GM21360 (cell line): Measurements from ENCODE around the gene GALNT11.

ENCODE experiments used
- ATAC-seq: cut with Tn5 transposase; IDR thresholded peaks from one replicate; pipeline ENCODE4 v1.9.1; 2021; ENCODE audit warnings: mild to moderate bottlenecking, moderate library complexity; ENCODE audit not compliant: unreplicated experiment

Gene GALNT11

GRCh38 chr7:152144557-152145245 is 119.2 kb downstream of the GALNT11 start:
- ATAC-seq: no peak

DNA sequence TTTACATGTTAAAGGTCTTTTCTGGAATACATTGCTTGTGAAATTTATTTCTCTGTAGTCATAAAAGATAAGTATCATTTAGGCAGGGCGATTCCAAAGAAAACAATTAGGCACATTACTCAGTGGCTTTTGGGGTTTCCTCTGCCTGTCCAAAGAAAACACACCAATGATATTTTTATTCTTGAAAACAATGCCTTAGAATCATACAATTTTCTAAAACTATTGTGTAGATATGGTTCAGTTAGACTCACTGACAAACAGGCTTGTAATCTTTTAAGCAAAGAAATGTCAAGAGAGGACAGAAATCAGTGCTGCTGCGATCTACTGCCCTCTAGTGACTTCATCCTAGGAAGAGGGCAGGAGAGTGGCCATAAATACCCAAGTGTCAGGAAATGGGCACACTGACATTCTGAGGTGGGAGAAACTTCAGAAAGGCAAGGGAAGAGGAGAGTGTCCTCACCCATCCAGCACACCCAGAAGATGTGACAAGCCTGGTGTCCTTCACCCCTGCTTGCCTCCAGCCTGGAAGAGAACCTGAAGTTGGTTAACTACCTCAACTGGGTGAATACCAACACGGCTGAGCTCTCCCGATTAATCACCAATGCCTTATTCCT is 120.5 kb downstream of the GALNT11 start:
- no peak for ATAC-seq

DNA sequence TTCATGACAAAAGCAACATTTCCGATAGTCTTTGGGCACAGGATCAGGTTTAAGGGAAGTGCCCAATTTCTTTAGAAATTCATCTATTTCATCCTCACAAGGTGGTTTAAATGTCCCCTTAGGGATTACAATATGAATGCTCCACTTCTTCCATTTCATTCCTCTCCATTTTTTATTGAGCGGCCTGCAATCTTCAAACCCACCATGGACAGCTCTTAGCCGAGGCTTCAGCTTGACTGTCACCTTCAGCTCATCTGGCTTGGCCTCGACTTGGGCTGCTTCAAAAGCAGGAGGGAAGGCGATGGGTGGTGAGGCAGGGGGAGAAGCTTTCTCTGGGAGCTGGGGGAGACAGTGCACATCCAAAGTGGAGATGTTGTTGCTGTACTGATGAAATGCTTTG is 123.2 kb downstream of the GALNT11 start:
- no peak for ATAC-seq

DNA sequence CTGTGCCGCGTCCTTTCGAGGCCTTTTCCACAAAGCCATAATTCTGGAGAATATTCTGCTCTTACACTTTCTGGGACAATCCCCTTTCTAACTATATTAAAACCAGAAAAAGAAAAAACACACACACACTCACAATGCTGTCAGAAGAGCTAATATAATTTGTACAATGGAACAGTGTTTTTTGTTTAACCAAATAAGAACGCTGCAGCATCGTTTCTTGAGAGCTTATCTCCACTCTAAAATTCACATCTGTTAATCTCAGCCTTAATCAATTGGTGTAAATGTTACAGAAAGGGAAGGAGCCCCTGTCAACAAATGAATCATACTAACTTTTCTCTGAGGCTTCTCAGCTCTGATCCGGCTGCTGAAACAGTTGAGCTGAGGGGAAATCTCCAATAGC is 123.9 kb downstream of the GALNT11 start:
- ATAC-seq: no peak

DNA sequence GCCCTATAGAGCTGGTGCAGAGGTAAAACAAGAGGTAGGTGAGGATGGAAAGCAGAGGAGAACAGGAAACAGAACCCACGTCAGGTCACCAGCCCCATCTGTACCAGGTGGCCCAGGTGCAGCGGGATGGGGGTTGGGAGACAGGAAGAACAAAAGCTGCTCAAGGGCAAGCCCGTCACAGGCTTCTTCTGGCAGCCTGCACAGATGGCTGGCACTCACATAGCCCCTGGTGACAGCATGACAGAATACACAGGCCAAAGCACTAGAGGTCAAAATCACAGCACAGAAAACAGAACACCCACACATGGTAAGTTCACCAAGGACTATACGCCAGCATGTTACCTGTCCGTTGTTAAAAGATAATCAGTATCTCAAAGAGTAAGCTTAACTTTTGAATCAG is 126.8 kb downstream of the GALNT11 start:
- ATAC-seq: no peak

DNA sequence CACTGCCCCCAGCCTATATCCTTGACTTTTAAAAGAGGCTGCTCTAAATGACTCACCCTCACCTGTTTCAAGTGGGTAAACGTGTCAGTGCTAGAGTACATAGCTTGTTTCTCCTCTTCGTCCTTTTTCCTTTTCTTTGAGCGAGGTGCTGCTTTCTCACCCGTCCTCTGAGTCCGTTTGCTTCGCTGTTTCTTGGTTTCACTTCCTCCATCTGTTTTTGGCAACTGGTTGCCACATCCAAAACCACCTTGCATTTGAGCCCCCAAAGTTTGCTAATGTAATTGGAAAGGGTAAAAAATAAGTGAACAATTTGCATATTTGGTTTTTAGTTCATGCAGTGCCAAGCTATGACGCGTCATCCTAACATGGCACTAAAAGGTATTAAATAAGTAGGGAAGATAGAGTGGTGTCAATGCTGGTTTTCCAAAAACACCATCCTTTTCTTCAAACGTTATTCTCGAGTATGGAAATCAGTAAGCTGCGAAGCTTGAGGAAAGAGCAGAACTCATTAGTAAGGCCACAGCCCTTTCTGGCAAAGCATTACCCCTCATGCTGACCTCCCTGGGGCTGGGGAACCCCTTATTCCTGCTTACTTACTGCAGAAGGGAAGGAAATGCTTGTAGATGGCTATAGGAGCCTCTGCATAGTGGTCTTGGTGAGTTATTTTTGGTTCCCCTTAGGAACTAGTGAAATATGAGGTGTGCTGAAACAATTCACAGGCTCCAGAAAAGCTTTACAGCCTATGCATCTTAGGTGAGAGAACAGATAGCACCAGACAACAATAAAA is 133.5 kb downstream of the GALNT11 start:
- peak; percentile 87 for ATAC-seq

- ATAC-seq: no peak
Measured at GRCh38 chr7:152161171-152161570, 135.7 kb downstream of the GALNT11 start.

DNA sequence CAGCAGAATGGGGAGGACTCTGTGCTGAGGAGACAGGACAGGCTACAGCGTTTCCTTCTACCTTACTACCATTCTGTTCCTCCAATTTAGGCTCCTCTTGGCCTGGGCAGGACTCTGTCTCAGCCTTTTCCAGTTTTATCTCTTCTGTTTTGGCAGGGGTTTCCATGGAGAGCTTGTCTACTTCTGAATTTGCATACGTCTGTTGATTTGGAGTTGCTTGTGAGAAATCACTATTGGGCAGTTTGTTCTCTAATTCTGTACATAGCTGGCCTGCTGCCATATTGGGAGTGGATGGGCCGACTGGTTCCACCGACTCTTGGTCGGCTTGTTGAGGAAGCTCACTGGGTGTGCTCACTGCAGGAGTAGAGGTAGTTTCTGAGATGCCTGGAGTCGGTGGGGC is 136.8 kb downstream of the GALNT11 start:
- no peak for ATAC-seq
